ENCODE measurements around the gene TFEB.

DNA sequence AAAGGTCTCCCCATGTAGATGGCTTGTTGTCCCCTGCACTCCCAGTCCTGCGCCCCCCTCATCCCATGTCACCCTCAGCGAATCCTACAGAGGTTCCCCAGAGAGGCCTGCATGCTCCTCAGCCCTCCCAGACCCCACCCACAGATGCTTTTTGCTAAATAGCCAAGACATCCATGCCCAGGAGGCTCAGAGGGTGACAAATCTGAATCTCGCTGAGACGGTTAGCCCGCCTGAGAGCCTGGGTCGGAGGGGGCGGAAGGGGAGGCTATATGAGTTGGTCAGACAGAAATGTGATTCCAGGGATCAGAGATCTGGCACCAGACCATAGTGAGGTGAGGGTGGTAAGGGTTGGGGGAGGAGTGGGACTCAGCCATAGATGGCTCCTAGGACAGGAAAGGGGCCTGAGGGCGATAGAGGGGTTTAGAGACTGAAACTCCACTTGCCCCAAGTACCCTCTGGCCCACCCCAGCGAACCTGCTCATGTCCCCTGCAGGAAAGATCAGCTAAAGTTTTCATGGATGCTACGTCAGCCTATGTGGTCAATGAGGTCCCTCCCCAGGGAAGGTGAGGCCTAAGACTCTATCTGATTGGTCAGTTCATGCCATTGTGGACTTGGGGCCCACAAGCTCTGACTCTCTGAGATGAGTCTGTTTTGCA is 33.2 kb downstream of the TFEB start:
- TF ChIP-seq POLR2A (IDR thresholded peaks at IDR 0.05), result no peak
- TF ChIP-seq, protein P1, sequence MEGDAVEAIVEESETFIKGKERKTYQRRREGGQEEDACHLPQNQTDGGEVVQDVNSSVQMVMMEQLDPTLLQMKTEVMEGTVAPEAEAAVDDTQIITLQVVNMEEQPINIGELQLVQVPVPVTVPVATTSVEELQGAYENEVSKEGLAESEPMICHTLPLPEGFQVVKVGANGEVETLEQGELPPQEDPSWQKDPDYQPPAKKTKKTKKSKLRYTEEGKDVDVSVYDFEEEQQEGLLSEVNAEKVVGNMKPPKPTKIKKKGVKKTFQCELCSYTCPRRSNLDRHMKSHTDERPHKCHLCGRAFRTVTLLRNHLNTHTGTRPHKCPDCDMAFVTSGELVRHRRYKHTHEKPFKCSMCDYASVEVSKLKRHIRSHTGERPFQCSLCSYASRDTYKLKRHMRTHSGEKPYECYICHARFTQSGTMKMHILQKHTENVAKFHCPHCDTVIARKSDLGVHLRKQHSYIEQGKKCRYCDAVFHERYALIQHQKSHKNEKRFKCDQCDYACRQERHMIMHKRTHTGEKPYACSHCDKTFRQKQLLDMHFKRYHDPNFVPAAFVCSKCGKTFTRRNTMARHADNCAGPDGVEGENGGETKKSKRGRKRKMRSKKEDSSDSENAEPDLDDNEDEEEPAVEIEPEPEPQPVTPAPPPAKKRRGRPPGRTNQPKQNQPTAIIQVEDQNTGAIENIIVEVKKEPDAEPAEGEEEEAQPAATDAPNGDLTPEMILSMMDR (IDR thresholded peaks at IDR 0.05), result no peak

Data from Peyer's patch (tissue), 4 donors.